GM12892 (cell line): ENCODE measurements around the gene TLE5.

Source experiments
- POLR2A ChIP-seq: IDR thresholded peaks from 2 replicates; pipeline ENCODE4 v1.6.1; 2011; ENCODE audit warnings: low read depth, low read length, control low read depth
- POLR2AphosphoS5 ChIP-seq: IDR thresholded peaks from 2 replicates; pipeline ENCODE4 v1.6.1; 2011; ENCODE audit warnings: low read depth, low read length, control low read depth
- TAF1 ChIP-seq: IDR thresholded peaks from 2 replicates; pipeline ENCODE4 v1.6.1; 2011; ENCODE audit warnings: low read depth, mild to moderate bottlenecking, control low read depth, low read length, borderline replicate concordance

DNA sequence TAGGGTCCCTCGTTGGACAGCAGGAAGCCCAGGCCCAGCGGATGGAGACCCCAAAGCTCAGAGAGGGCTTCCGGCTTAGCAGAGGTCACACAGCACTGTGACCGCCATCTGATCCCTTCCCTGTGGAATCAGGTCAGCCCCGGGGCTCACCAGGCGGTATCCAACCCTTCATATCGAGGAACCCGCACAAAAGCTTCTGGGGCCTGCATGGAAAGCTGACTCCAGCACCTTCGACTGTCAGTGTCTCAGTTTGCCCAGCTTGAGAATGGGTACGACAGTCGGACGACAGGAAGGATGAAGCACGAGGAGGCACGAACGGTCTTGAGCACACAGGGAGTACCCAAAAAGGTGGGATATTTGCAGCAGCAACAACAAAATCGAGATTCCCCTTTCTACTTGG, 2.6 kb downstream of the TLE5 start:
- no peak for TF ChIP-seq POLR2A
- peak; percentile 25; the same call in 1 of the 2 replicates for TF ChIP-seq POLR2AphosphoS5
- no peak for TF ChIP-seq TAF1
